ENCODE data around the gene GRIK2.
"Not testable (repeated sequence)": the region's sequence is repeated elsewhere in the genome, so short reads cannot be mapped to it uniquely, and the experiment has no call there.

The GRIK2 gene

DNA sequence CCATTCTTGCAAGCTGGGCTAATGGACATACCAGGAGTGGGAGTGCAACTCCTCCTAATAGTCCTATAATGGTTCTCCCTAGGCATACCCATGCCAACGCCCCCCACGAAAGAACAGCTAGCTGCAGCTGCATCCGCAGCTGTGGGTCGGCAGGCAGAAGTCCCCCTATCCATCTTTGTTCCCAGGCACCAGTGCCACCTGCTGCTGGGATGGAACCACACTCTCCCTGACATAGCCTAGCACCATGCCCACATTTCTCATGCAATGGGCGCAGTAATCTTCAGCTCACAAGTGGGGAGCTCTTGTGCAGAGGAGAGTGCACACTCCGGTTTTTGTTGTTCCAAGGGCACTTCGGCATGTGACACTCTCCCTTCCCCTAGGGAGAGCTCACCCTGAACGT, 567.8 kb downstream of the GRIK2 start:
- no peak for DNase-seq (ENCODE audit: extremely low read depth in 1 of 2, low read depth in 1 of 2)

GRCh38 chr6:101980924-101981323, 587.4 kb downstream of the GRIK2 start:
- no peak for DNase-seq (ENCODE audit: extremely low read depth in 1 of 2, low read depth in 1 of 2)

- DNase-seq (ENCODE audit: extremely low read depth in 1 of 2, low read depth in 1 of 2) = no peak
These were observed 593.0 kb downstream of the GRIK2 start for GRCh38 chr6:101986476-101986875.

DNA sequence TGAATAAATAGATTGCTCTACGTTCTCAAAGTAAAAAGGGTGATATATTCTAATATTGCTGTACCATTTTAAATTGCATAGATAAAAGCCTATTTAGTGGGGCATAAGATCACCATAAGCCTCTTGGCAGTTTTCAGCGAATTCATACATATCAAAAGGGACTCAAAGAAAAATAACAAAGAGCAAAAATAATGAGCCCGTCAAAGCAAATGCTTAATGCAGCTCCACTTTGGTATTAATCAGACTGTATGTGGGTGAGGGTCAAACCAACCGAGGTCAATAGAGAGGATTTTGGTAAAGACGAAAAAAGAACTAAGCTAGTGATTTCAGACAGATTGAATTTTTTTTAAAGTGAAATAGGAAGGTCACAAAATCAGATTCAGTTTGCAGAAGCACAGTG, 598.8 kb downstream of the GRIK2 start:
- no peak for DNase-seq (ENCODE audit: extremely low read depth in 1 of 2, low read depth in 1 of 2)

GRCh38 chr6:101994521-101994920, 601.0 kb downstream of the GRIK2 start:
- no peak for DNase-seq (ENCODE audit: extremely low read depth in 1 of 2, low read depth in 1 of 2)

DNA sequence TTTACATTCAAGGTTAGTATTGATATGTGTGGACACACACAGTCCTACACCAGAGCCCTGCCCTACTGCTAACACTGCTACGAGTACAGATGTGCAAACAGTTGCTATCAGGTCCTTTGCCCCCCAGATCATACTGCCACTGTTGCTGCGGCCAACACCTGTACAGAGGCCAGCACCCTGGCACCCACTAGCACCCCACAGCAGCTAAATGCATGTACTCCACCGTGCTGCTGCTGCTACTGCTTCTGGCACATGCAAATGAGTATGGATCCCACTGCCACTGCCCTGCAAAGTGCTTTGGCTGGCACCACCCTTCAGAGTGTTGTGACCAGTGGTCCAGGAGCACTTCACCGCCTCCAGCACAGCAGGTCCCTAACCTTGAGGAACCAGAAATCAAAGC, 621.9 kb downstream of the GRIK2 start:
- no peak for DNase-seq (ENCODE audit: extremely low read depth in 1 of 2, low read depth in 1 of 2)

DNA sequence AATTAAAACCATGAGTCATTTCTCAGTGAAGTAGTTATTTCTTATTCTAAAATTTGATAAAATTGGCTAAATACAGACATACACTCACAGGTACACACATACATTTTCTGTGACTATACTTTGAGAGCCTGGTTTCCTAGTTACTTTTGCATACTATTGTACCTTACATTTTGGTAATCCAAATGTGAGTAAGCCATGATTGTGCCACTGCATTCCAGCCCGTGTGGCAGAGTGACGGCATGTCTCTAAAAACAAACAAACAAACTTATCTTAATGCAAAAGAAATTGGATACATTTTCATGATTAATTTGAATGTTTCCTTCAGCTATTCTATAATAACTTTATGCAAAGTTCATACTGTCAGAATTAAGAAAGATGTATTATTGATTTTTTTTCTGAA, 628.8 kb downstream of the GRIK2 start:
- DNase-seq (ENCODE audit: extremely low read depth in 1 of 2, low read depth in 1 of 2) = no peak

DNA sequence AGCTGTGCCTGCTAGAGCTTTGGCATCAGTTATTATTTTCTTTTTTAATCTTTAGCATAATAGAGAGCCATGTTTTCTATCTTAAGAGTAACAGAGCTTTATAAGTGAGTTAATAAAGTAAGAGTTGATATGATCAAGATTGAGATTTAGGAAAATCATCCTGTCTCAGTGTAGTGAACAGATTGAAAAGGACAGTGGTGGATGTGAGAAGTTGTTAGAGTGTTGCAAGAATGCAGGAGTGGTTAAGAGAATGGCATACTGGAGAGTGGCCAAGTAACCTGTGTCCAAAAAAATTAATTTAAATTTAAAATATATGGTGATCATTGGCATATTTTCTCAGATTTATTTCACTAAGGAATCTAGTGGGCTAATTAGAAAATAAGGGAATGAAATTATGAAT, 629.3 kb downstream of the GRIK2 start:
- no peak for DNase-seq (ENCODE audit: extremely low read depth in 1 of 2, low read depth in 1 of 2)

- no peak for DNase-seq (ENCODE audit: extremely low read depth in 1 of 2, low read depth in 1 of 2)
These were observed 630.6 kb downstream of the GRIK2 start for GRCh38 chr6:102023977-102024657.

- DNase-seq (ENCODE audit: extremely low read depth in 1 of 2, low read depth in 1 of 2) = no peak
These were observed 633.1 kb downstream of the GRIK2 start for GRCh38 chr6:102026649-102027048.

DNA sequence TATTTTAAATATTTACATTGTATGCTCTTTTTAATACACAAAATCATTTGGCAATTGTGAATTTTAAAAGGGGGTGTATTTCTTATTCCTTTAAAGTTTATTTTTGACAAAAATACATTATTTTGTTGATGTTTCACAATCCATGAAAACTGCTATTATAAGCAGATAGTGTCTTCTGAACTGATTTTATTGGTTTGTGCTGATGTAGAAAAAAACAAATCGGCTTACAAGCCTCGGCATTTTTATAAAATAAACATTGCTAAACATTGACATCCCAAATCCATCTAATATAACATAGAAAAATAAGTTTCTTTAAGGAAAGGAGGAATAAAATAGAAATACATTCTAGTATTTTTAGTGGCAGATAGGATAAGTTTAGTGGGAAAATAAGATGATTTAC, 634.7 kb downstream of the GRIK2 start:
- no peak for DNase-seq (ENCODE audit: extremely low read depth in 1 of 2, low read depth in 1 of 2)

GRCh38 chr6:102038964-102039363, 645.5 kb downstream of the GRIK2 start:
- DNase-seq (ENCODE audit: extremely low read depth in 1 of 2, low read depth in 1 of 2) = no peak

- no peak for DNase-seq (ENCODE audit: extremely low read depth in 1 of 2, low read depth in 1 of 2)
These were observed 645.9 kb downstream of the GRIK2 start for GRCh38 chr6:102039441-102039840.

DNA sequence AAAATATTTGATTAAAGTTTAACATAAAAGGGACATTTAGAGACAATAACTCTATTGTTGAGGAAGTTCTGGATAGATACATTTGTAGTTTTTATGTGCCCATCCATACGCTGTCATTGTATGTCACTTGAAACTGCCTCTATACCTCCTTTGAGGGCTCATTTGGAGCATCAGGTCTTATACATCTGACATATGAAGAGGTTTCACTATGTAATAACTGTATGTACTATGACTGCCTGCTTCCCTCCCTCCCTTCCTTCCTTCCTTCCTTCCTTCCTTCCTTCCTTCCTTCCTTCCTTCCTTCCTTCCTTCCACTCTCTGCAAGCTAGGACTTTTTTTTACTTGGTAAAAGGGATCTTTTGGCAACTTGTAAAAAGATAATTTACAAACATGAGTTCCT, 657.5 kb downstream of the GRIK2 start:
- DNase-seq (ENCODE audit: extremely low read depth in 1 of 2, low read depth in 1 of 2) = no peak

GRCh38 chr6:102051720-102052119, 658.2 kb downstream of the GRIK2 start:
- DNase-seq (ENCODE audit: extremely low read depth in 1 of 2, low read depth in 1 of 2) = no peak

- DNase-seq (ENCODE audit: extremely low read depth in 1 of 2, low read depth in 1 of 2) = no peak
These were observed 670.6 kb downstream of the GRIK2 start for GRCh38 chr6:102064142-102064541.

- DNase-seq (ENCODE audit: extremely low read depth in 1 of 2, low read depth in 1 of 2) = no peak
These were observed 672.8 kb downstream of the GRIK2 start for GRCh38 chr6:102066301-102066700.

- no peak for DNase-seq (ENCODE audit: extremely low read depth in 1 of 2, low read depth in 1 of 2)
These were observed 674.9 kb downstream of the GRIK2 start for GRCh38 chr6:102068349-102068929.

DNA sequence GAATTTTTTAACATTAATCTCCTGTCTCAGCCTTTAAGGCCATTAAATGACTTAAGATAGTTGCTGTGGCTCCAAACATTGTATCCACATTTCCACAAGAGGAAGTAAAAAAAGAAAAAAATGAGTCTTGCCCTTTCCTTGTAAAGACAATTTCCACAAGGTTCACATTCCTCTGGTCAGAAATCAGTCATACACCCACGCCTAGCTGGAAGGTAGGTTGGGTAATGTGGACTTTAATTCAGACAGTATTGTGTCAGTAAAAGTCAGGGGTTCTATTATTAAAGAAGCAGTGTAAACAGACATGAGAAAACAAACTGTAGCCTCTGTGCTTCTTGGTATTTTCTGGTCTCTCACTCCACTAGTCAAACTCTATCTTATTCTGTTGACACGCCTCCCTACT, 682.0 kb downstream of the GRIK2 start:
- no peak for DNase-seq (ENCODE audit: extremely low read depth in 1 of 2, low read depth in 1 of 2)

- no peak for DNase-seq (ENCODE audit: extremely low read depth in 1 of 2, low read depth in 1 of 2)
These were observed 691.7 kb downstream of the GRIK2 start for GRCh38 chr6:102085257-102085656.

DNA sequence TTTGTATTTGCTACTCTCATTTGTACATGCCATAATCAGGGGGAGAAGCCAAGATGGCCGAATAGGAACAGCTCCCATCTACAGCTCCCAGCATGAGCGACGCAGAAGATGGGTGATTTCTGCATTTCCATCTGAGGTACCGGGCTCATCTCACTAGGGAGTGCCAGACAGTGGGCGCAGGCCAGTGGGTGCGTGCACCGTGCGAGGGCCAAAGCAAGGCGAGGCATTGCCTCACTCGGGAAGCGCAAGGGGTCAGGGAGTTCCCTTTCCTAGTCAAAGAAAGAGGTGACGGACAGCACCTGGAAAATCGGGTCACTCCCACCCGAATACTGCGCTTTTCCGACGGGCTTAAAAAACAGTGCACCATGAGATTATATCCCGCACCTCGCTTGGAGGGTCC, 694.7 kb downstream of the GRIK2 start:
- DNase-seq (ENCODE audit: extremely low read depth in 1 of 2, low read depth in 1 of 2) = not testable (repeated sequence)

- no peak for DNase-seq (ENCODE audit: extremely low read depth in 1 of 2, low read depth in 1 of 2)
These were observed 720.9 kb downstream of the GRIK2 start for GRCh38 chr6:102114402-102114801.

DNA sequence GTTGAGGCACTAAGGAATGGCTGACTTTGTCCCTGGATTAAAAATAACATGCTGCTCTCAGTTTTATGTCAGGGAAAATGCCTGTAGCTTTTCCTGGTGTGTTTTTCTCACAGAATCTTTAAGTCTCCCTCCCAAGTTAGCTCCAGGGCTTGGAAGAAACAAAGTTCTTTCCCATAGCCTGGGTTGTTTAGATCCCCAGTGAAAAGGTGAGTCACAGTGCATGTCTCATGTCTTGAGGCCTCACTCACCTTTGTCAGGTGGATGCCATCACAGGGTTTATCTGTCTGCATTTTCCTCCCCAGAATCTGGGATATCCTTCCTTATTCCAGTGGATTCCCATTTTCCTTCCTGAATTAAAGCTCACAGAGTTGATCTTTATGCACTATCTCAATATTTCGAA, 722.4 kb downstream of the GRIK2 start:
- DNase-seq (ENCODE audit: extremely low read depth in 1 of 2, low read depth in 1 of 2) = no peak
